H9 (cell line): ENCODE data around the gene MAST4. TPM values are rescaled to one million over a fixed set of nuclear protein-coding genes. Genes with fewer than 3 reads are reported as not detected.

Source experiments
- DNase-seq: peaks from one replicate; pipeline ENCODE4 v3.0.0-alpha.2; 2017
- H2AFZ ChIP-seq: one replicate; pipeline ENCODE4 v1.6.1; 2013; ENCODE audit warnings: mild to moderate bottlenecking, low read length, control low read depth, moderate library complexity
- H2AK5ac ChIP-seq: 2 replicates; pipeline ENCODE4 v1.6.1; 2013; ENCODE audit warnings: low read length, control low read depth, mixed read lengths; ENCODE audit not compliant: insufficient read length
- H2BK120ac ChIP-seq: one replicate; pipeline ENCODE4 v1.6.1; 2013; ENCODE audit warnings: low read depth, mild to moderate bottlenecking, low read length, control low read depth, inconsistent platforms; ENCODE audit not compliant: poor library complexity, severe bottlenecking
- H2BK12ac ChIP-seq: 2 replicates; pipeline ENCODE4 v1.6.1; 2013; ENCODE audit warnings: low read length, control low read depth, mixed read lengths, low read depth; ENCODE audit not compliant: insufficient read length
- H2BK15ac ChIP-seq: 2 replicates; pipeline ENCODE4 v1.6.1; 2013; ENCODE audit warnings: low read depth, low read length, control low read depth
- H2BK20ac ChIP-seq: one replicate; pipeline ENCODE4 v1.6.1; 2013; ENCODE audit warnings: low read depth, mild to moderate bottlenecking, low read length, control low read depth, inconsistent platforms; ENCODE audit not compliant: poor library complexity, severe bottlenecking
- H2BK5ac ChIP-seq: 2 replicates; pipeline ENCODE4 v1.6.1; 2013; ENCODE audit warnings: low read length, control low read depth, mixed read lengths; ENCODE audit not compliant: insufficient read length
- H3K14ac ChIP-seq: 2 replicates; pipeline ENCODE4 v1.6.1; 2013; ENCODE audit warnings: low read length, control low read depth; ENCODE audit not compliant: insufficient read depth
- H3K18ac ChIP-seq: 2 replicates; pipeline ENCODE4 v1.6.1; 2013; ENCODE audit warnings: low read depth, mild to moderate bottlenecking, mixed read lengths, low read length, control low read depth; ENCODE audit not compliant: insufficient read length
- H3K23ac ChIP-seq: 2 replicates; pipeline ENCODE4 v1.6.1; 2013; ENCODE audit warnings: low read length, control low read depth, mixed read lengths, low read depth; ENCODE audit not compliant: insufficient read length
- H3K23me2 ChIP-seq: 2 replicates; pipeline ENCODE4 v1.6.1; 2013; ENCODE audit warnings: low read depth, mild to moderate bottlenecking, mixed read lengths, low read length, control low read depth; ENCODE audit not compliant: insufficient read length, poor library complexity, severe bottlenecking
- H3K27ac ChIP-seq: 2 replicates; pipeline ENCODE4 v1.5.1; 2013; ENCODE audit warnings: low read length, control low read depth, mixed read lengths, low read depth; ENCODE audit not compliant: insufficient read length
- H3K27me3 ChIP-seq: 2 replicates; pipeline ENCODE4 v1.6.1; 2013; ENCODE audit warnings: low read length, control low read depth, inconsistent platforms; ENCODE audit not compliant: insufficient read depth
- H3K4ac ChIP-seq: 2 replicates; pipeline ENCODE4 v1.6.1; 2013; ENCODE audit warnings: low read depth, mild to moderate bottlenecking, control low read depth, inconsistent platforms, low read length, moderate library complexity
- H3K4me1 ChIP-seq: 2 replicates; pipeline ENCODE4 v1.6.1; 2013; ENCODE audit warnings: low read length, control low read depth, inconsistent platforms; ENCODE audit not compliant: insufficient read depth
- H3K4me2 ChIP-seq: 2 replicates; pipeline ENCODE4 v1.6.1; 2013; ENCODE audit warnings: low read length, control low read depth, mixed read lengths; ENCODE audit not compliant: insufficient read length, insufficient read depth
- H3K56ac ChIP-seq: 2 replicates; pipeline ENCODE4 v1.6.1; 2013; ENCODE audit warnings: low read depth, mild to moderate bottlenecking, mixed read lengths, low read length, control low read depth; ENCODE audit not compliant: insufficient read length
- H3K79me1 ChIP-seq: 2 replicates; pipeline ENCODE4 v1.6.1; 2013; ENCODE audit warnings: low read depth, mild to moderate bottlenecking, moderate library complexity, low read length, control low read depth, inconsistent platforms; ENCODE audit not compliant: insufficient read depth, poor library complexity, severe bottlenecking
- H3K79me2 ChIP-seq: 2 replicates; pipeline ENCODE4 v1.6.1; 2013; ENCODE audit warnings: low read length, control low read depth, inconsistent platforms; ENCODE audit not compliant: insufficient read depth
- H3K9ac ChIP-seq: 2 replicates; pipeline ENCODE4 v1.6.1; 2013; ENCODE audit warnings: low read length, control low read depth, mixed read lengths; ENCODE audit not compliant: insufficient read length; ENCODE audit errors: extremely low read depth
- H3K9me3 ChIP-seq: one replicate; pipeline ENCODE4 v1.6.1; 2013; ENCODE audit warnings: low read depth, low read length, inconsistent platforms; ENCODE audit not compliant: control insufficient read depth
- H3T11ph ChIP-seq: one replicate; pipeline ENCODE4 v1.6.1; 2013; ENCODE audit warnings: mild to moderate bottlenecking, low read length, control low read depth, inconsistent platforms
- H4K20me1 ChIP-seq: one replicate; pipeline ENCODE4 v1.6.1; 2013; ENCODE audit not compliant: control insufficient read depth, insufficient read length, insufficient read depth
- H4K5ac ChIP-seq: 2 replicates; pipeline ENCODE4 v1.6.1; 2013; ENCODE audit warnings: low read depth, mild to moderate bottlenecking, mixed read lengths, low read length, control low read depth; ENCODE audit not compliant: insufficient read length
- H4K8ac ChIP-seq: replicated peaks from 2 replicates; pipeline ENCODE4 v1.6.1; 2013; ENCODE audit warnings: low read length, control low read depth, mixed read lengths, low read depth; ENCODE audit not compliant: insufficient read length
- H4K91ac ChIP-seq: 2 replicates; pipeline ENCODE4 v1.6.1; 2013; ENCODE audit warnings: low read depth, mild to moderate bottlenecking, moderate library complexity, mixed read lengths, low read length, control low read depth; ENCODE audit not compliant: insufficient read length
- H3K27ac Mint-ChIP-seq, 3 experiments: 2 replicates in 2 of 3; 3 replicates in 1 of 3; pipeline ENCODE4 v1.8.0; 2020 to 2021; ENCODE audit warnings: mixed read lengths in 3 of 3, mild to moderate bottlenecking in 1 of 3, moderate library complexity in 1 of 3
- H3K27me3 Mint-ChIP-seq: 2 replicates; pipeline ENCODE4 v1.8.0; 2021; ENCODE audit warnings: low read depth, mild to moderate bottlenecking, moderate library complexity, mixed read lengths
- H3K36me3 Mint-ChIP-seq, 3 experiments: 2 replicates in 2 of 3; 3 replicates in 1 of 3; pipeline ENCODE4 v1.8.0; 2020 to 2021; ENCODE audit warnings: low read depth in 3 of 3, mixed read lengths in 3 of 3; ENCODE audit not compliant: insufficient read depth in 1 of 3
- H3K4me1 Mint-ChIP-seq, 2 experiments: 2 replicates each; pipeline ENCODE4 v1.8.0; 2020; ENCODE audit warnings: mixed read lengths in 2 of 2
- H3K4me3 Mint-ChIP-seq, 2 experiments: 2 replicates in 1 of 2; 3 replicates in 1 of 2; pipeline ENCODE4 v1.8.0; 2020 to 2021; ENCODE audit warnings: mild to moderate bottlenecking in 2 of 2, mixed read lengths in 2 of 2, moderate library complexity in 1 of 2
- H3K9me3 Mint-ChIP-seq, 2 experiments: 2 replicates in 1 of 2; 3 replicates in 1 of 2; pipeline ENCODE4 v1.8.0; 2020; ENCODE audit warnings: mild to moderate bottlenecking in 2 of 2, mixed read lengths in 2 of 2, moderate library complexity in 1 of 2
- WGBS: extraction: QIAGEN DNeasy Blood & Tissue Kit; methylation state at CpG from one replicate; pipeline ENCODE4 v1.1.7; 2013; ENCODE audit warnings: missing lambda C conversion rate, low lambda C conversion rate, mixed read lengths; ENCODE audit not compliant: insufficient read length; ENCODE audit errors: extremely low coverage; 5-methylcytosine and 5-hydroxymethylcytosine counted together
- total RNA-seq: library from RNA; stranded (reverse); gene quantifications from 2 replicates; pipeline ENCODE4 v1.2.1, GENCODE V29; 2021
- TF ChIP-seq, protein P1 (sequence below): fragments of 200-600 bp; sonication (generic); conservative IDR thresholded peaks from 3 replicates; pipeline ENCODE4 v1.8.0; 2021; ENCODE audit warnings: antibody characterized with exemption, mild to moderate bottlenecking

The MAST4 gene
- total RNA-seq, 1 experiment from 2014 or later, result 3.7 TPM

- no peak overlapping the region for H3K27ac Mint-ChIP-seq
- no CpG with 5 or more reads among the region's 3 CpGs for WGBS
- peaks cover 10% of the 10 kb centered on the region for H3K27me3 Mint-ChIP-seq
Measured at GRCh38 chr5:66680804-66681203, 84.6 kb downstream of the MAST4 start.

More at GRCh38 chr5:66680804-66681203, 84.6 kb downstream of the MAST4 start:
- H2BK20ac ChIP-seq, result no peak overlapping the region
- no peaks in the 10 kb centered on the region for H3K9me3 Mint-ChIP-seq
- H3K27me3 ChIP-seq, result no peaks in the 10 kb centered on the region; the same call in 1 of the 2 replicates
- no peaks in the 10 kb centered on the region for H3K9me3 ChIP-seq
- no peak overlapping the region for H2AK5ac ChIP-seq
- H3K27ac ChIP-seq, result no peak overlapping the region
- no peak overlapping the region for H3K18ac ChIP-seq
- no peak overlapping the region for H3K14ac ChIP-seq
- no peak overlapping the region for H2BK12ac ChIP-seq
- H4K91ac ChIP-seq, result no peak overlapping the region
- H3K4me1 Mint-ChIP-seq, result peaks cover 10 to 12% of the 10 kb centered on the region in 2 experiments
- no peaks in the 10 kb centered on the region for H3K23me2 ChIP-seq
- H3K4me2 ChIP-seq, result no peak overlapping the region
- H3K23ac ChIP-seq, result no peak overlapping the region
- no peaks in the 10 kb centered on the region; the same call in 1 of the 2 replicates for H3K4me1 ChIP-seq
- H3K79me1 ChIP-seq, result no peaks in the 10 kb centered on the region
- H3K56ac ChIP-seq, result no peak overlapping the region
- TF ChIP-seq, protein P1, sequence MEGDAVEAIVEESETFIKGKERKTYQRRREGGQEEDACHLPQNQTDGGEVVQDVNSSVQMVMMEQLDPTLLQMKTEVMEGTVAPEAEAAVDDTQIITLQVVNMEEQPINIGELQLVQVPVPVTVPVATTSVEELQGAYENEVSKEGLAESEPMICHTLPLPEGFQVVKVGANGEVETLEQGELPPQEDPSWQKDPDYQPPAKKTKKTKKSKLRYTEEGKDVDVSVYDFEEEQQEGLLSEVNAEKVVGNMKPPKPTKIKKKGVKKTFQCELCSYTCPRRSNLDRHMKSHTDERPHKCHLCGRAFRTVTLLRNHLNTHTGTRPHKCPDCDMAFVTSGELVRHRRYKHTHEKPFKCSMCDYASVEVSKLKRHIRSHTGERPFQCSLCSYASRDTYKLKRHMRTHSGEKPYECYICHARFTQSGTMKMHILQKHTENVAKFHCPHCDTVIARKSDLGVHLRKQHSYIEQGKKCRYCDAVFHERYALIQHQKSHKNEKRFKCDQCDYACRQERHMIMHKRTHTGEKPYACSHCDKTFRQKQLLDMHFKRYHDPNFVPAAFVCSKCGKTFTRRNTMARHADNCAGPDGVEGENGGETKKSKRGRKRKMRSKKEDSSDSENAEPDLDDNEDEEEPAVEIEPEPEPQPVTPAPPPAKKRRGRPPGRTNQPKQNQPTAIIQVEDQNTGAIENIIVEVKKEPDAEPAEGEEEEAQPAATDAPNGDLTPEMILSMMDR, result peak; percentile 48
- H2BK5ac ChIP-seq, result no peak overlapping the region
- no peak overlapping the region for H2AFZ ChIP-seq
- no peak overlapping the region for H2BK15ac ChIP-seq
- no peaks in the 10 kb centered on the region for H3K36me3 Mint-ChIP-seq
- H2BK120ac ChIP-seq, result no peak overlapping the region
- H4K8ac ChIP-seq, result no peak overlapping the region
- no peak for DNase-seq
- no peaks in the 10 kb centered on the region for H3K79me2 ChIP-seq
- H4K5ac ChIP-seq, result no peak overlapping the region
- H3K4ac ChIP-seq, result no peak overlapping the region
- no peak overlapping the region for H3K9ac ChIP-seq
- H4K20me1 ChIP-seq, result no peaks in the 10 kb centered on the region
- H3T11ph ChIP-seq, result no peak overlapping the region
- H3K4me3 Mint-ChIP-seq, result no peak overlapping the region
